Glutamatergic neuron (in vitro differentiated cells): Measurements from ENCODE around the gene FAM81A. TPM values are rescaled to one million over a fixed set of nuclear protein-coding genes. Genes with fewer than 3 reads are reported as not detected.

ENCODE experiments used
- DNase-seq: peaks from one replicate; pipeline ENCODE4 v3.0.0; 2022
- H3K27ac Mint-ChIP-seq: one replicate; pipeline ENCODE4 v1.8.0; 2020; ENCODE audit warnings: mild to moderate bottlenecking, mixed read lengths, inconsistent platforms; ENCODE audit not compliant: unreplicated experiment
- H3K27me3 Mint-ChIP-seq: one replicate; pipeline ENCODE4 v1.8.0; 2020; ENCODE audit warnings: mild to moderate bottlenecking, moderate library complexity, mixed read lengths, inconsistent platforms; ENCODE audit not compliant: unreplicated experiment
- H3K36me3 Mint-ChIP-seq: one replicate; pipeline ENCODE4 v1.8.0; 2020; ENCODE audit warnings: mild to moderate bottlenecking, mixed read lengths, inconsistent platforms; ENCODE audit not compliant: unreplicated experiment
- H3K4me1 Mint-ChIP-seq: one replicate; pipeline ENCODE4 v1.8.0; 2020; ENCODE audit warnings: mild to moderate bottlenecking, low read depth, mixed read lengths, inconsistent platforms; ENCODE audit not compliant: unreplicated experiment
- H3K4me3 Mint-ChIP-seq: one replicate; pipeline ENCODE4 v1.8.0; 2020; ENCODE audit warnings: mild to moderate bottlenecking, mixed read lengths, inconsistent platforms; ENCODE audit not compliant: unreplicated experiment
- H3K9me3 Mint-ChIP-seq: one replicate; pipeline ENCODE4 v1.8.0; 2020; ENCODE audit warnings: mild to moderate bottlenecking, moderate library complexity, mixed read lengths, inconsistent platforms; ENCODE audit not compliant: unreplicated experiment
- total RNA-seq: library from RNA; stranded (reverse); fragmentation: NEBNext Ultra II Directional; extraction: Animal tissue kit (Norgen Biotek cat#: 25700); gene quantifications from one replicate; pipeline ENCODE4 v1.2.1, GENCODE V29; 2021; ENCODE audit not compliant: unreplicated experiment
- TF ChIP-seq, protein P1 (sequence below): fragments of 200-600 bp; sonication (generic); IDR thresholded peaks from one replicate; pipeline ENCODE4 v1.5.0; 2021; ENCODE audit not compliant: partially characterized antibody, unreplicated experiment

The FAM81A gene
- total RNA-seq, 1 donor from 2014 or later, result not detected

- no peak for DNase-seq
- peaks cover 3% of the 10 kb centered on the region for H3K9me3 Mint-ChIP-seq
- TF ChIP-seq, protein P1, sequence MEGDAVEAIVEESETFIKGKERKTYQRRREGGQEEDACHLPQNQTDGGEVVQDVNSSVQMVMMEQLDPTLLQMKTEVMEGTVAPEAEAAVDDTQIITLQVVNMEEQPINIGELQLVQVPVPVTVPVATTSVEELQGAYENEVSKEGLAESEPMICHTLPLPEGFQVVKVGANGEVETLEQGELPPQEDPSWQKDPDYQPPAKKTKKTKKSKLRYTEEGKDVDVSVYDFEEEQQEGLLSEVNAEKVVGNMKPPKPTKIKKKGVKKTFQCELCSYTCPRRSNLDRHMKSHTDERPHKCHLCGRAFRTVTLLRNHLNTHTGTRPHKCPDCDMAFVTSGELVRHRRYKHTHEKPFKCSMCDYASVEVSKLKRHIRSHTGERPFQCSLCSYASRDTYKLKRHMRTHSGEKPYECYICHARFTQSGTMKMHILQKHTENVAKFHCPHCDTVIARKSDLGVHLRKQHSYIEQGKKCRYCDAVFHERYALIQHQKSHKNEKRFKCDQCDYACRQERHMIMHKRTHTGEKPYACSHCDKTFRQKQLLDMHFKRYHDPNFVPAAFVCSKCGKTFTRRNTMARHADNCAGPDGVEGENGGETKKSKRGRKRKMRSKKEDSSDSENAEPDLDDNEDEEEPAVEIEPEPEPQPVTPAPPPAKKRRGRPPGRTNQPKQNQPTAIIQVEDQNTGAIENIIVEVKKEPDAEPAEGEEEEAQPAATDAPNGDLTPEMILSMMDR, result no peak
- H3K27me3 Mint-ChIP-seq, result peaks cover 2% of the 10 kb centered on the region
- no peak overlapping the region for H3K27ac Mint-ChIP-seq
- H3K36me3 Mint-ChIP-seq, result no peaks in the 10 kb centered on the region
- H3K4me1 Mint-ChIP-seq, result no peaks in the 10 kb centered on the region
- no peak overlapping the region for H3K4me3 Mint-ChIP-seq
Observed at GRCh38 chr15:59539799-59540198, 101.8 kb downstream of the FAM81A start.

DNA sequence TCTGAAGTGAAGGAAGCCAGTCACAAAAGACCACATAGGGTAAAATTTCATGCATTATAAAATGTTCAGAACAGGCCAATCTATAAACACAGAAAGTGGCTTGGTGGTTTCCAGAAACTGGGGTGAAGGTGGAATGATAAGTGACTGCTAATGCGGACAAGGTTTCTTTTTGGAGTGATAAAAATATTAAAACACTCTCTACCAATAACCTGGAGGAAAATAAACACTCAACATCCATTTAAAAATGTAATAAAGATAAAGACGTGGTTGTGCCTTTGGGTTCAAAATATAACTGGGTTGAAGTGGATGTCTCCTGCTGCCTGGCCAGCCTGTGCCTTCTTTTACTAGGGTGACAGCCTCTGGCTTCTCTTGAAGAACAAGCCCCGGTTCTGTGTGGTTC is 102.7 kb downstream of the FAM81A start:
- DNase-seq, result no peak

DNA sequence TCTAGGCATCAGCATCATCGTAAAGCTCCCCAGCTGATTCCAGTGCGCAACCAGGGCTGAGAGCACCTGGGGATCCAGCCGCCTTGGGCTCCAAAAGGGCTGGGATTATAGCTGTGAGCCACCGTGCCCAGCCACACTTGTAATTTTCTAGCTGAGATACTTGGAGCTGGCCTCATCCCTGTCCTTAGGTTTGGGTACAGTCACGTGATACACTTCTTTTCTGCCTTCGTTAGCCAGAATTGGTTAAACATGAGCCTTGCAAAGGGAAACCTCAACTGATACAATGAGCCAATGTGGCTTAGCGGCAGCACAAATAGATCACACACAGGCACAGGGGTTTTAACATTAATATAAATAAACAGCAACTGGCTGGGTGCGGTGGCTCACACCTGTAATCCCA is 103.8 kb downstream of the FAM81A start:
- no peak for DNase-seq
- H3K4me1 Mint-ChIP-seq, result no peaks in the 10 kb centered on the region
- TF ChIP-seq, protein P1, result no peak
- H3K9me3 Mint-ChIP-seq, result peaks cover 3% of the 10 kb centered on the region
- H3K27me3 Mint-ChIP-seq, result peaks cover 1% of the 10 kb centered on the region
- H3K36me3 Mint-ChIP-seq, result no peaks in the 10 kb centered on the region
- H3K27ac Mint-ChIP-seq, result no peak overlapping the region
- no peak overlapping the region for H3K4me3 Mint-ChIP-seq

More for the DNA sequence above, 102.7 kb downstream of the FAM81A start:
- TF ChIP-seq, protein P1, result no peak
- Mint-ChIP-seq H3K4me3 (no peak overlapping the region), H3K36me3 (no peaks in the 10 kb centered on the region), H3K4me1 (no peaks in the 10 kb centered on the region), H3K27me3 (peaks cover 4% of the 10 kb centered on the region), H3K27ac (no peak overlapping the region), H3K9me3 (peaks cover 3% of the 10 kb centered on the region)

- Mint-ChIP-seq H3K4me3 (no peak overlapping the region), H3K9me3 (peaks cover 3% of the 10 kb centered on the region), H3K36me3 (peaks cover 7% of the 10 kb centered on the region), H3K27me3 (peaks cover 1% of the 10 kb centered on the region), H3K27ac (no peak overlapping the region), H3K4me1 (no peaks in the 10 kb centered on the region)
- DNase-seq, result no peak
- TF ChIP-seq, protein P1, result no peak
Observed at GRCh38 chr15:59543721-59544547, 105.9 kb downstream of the FAM81A start.

DNA sequence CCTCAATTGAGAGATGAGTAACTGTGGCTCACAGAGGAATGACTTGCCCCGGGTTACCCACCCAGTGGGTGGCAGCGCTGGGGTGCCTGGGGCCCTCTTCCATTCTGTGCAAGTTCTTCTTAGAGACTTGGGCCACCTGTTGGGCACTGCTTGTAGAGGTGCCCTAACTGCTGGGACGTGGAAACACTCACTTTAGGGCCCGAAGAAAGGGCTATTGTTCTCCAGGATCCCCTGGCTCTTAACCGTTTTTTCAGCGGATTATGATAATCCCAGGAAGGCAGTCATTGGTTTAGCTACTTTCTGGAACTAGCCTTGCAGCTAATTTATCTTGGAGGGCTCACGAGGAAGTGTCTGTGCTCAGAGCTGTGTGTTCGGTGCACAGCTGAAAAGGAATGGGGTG is 107.6 kb downstream of the FAM81A start:
- Mint-ChIP-seq H3K27me3 (peaks cover 1% of the 10 kb centered on the region), H3K27ac (no peak overlapping the region), H3K9me3 (peaks cover 3% of the 10 kb centered on the region), H3K4me3 (no peak overlapping the region), H3K4me1 (no peaks in the 10 kb centered on the region), H3K36me3 (peaks cover 7% of the 10 kb centered on the region)
- TF ChIP-seq, protein P1, result no peak
- DNase-seq, result no peak
